CD4-positive, alpha-beta T cell treated with Interleukin-12 subunit alpha and Interleukin-12 subunit beta, for 1 hour (primary cell): ENCODE results near the gene ABHD13.
"Not testable (repeated sequence)": the region's sequence is repeated elsewhere in the genome, so short reads cannot be mapped to it uniquely, and the experiment has no call there.

Experiments used
- DNase-seq: peaks from one replicate; pipeline ENCODE4 v3.0.0-alpha.2; 2020

The ABHD13 gene

GRCh38 chr13:108225440-108225839 is 7.2 kb downstream of the ABHD13 start:
- DNase-seq, result peak; percentile 27

DNA sequence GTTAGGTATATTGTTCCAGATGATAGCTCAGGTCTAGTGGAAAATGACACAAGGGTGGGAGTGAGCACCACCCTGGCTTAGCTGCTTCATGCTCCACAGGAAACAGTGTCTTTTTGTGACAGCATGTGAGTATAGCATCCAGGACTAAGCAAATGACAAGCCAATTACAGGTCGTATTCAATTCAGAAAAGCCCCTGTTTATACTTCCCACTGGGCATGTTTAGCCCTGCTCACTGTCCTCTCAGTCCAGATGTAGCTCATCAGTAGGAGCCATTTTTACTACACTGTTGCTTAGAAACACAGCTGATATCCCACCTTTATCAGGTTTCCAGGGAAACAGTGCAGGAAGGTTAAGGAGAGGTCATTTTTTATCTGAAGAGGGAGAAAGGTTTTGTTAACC is 8.0 kb downstream of the ABHD13 start:
- no peak for DNase-seq

GRCh38 chr13:108227651-108228272 is 9.6 kb downstream of the ABHD13 start:
- peak; percentile 66 for DNase-seq

GRCh38 chr13:108230377-108230776 is 12.2 kb downstream of the ABHD13 start:
- no peak for DNase-seq

DNA sequence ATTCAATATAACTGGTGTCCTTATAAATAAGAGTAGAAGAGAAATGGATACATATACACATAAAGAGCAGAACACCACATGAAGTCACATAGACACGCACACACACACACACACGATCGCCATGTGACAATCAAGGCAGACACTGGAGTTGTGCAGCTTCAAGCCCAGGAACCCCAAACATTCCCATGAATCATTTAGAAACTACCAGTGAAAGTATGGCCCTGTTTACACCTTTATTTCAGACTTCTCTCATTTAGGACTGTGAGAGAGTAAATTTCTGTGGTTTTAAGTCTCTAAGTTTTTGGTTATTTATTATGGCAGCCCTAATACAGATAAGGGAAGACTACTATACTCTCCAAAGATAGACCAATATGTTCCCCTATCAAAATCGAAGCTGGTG is 31.0 kb downstream of the ABHD13 start:
- no peak for DNase-seq

DNA sequence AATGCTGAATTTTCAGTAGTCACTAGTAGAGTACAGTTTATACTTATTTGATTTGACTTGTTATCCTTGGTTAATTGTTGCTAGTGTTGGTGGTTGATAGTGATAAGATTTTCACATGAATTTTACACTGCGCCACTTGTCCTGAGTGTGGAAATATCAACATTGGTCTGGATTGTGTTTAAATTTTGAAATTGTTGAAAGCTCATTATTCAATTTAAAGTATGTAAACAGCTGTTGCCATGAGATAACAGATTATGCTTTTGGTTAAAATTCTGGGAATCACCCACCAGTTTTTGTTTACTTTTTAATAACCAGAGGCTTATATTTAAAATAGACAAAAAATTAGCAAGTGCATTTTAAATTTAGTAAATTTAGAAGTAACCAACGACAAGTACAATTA is 39.1 kb downstream of the ABHD13 start:
- no peak for DNase-seq

GRCh38 chr13:108263621-108264355 is 45.6 kb downstream of the ABHD13 start:
- no peak for DNase-seq

- no peak for DNase-seq
These were observed 48.3 kb downstream of the ABHD13 start for GRCh38 chr13:108266321-108266990.

DNA sequence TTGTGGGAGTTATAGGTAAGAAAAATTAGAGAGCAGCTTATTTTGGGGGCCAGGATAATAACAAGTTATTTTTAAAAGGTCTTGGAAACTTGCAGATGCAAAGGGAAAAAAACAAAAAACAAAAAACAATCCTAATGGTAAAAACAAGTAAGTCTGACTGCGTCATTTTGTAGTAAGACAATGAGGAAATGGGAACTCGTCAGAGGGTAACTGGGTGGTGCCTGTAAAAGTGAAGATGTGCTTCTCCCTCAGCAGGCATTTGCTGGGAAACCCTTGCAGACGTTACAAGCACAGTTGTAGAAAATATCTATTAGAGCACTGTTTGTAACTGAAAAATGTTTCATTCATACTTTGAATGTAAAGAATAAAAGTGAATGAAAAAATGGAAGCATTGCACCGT is 49.2 kb downstream of the ABHD13 start:
- DNase-seq, result no peak

DNA sequence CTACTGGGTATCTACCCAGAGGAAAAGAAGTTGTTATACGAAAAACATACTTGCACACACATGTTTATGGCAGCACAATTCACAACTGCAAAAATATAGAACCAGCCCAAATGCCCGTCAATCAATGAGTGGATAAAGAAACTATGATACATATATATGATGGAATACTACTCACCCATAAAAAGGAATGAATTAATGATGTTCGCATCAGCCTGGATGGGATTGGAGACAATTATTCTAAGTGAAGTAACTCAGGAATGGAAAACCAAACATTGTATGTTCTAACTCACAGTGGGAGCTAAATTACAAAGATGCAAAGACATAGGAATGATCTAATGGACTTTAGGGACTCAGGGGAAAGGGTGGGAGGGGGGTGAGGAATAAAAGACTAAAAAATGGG is 49.7 kb downstream of the ABHD13 start:
- not testable (repeated sequence) for DNase-seq

- DNase-seq, result no peak
These were observed 50.4 kb downstream of the ABHD13 start for GRCh38 chr13:108268466-108269112.

GRCh38 chr13:108269601-108270328 is 51.6 kb downstream of the ABHD13 start, which contains the start of gene TNFSF13B:
TSS of gene TNFSF13B (plus strand) at chr13:108269718. CDS start at chr13:108269896, 178 bp downstream.
- DNase-seq, result peak; percentile 37

- no peak for DNase-seq
These were observed 52.2 kb downstream of the ABHD13 start for GRCh38 chr13:108270442-108270841.

DNA sequence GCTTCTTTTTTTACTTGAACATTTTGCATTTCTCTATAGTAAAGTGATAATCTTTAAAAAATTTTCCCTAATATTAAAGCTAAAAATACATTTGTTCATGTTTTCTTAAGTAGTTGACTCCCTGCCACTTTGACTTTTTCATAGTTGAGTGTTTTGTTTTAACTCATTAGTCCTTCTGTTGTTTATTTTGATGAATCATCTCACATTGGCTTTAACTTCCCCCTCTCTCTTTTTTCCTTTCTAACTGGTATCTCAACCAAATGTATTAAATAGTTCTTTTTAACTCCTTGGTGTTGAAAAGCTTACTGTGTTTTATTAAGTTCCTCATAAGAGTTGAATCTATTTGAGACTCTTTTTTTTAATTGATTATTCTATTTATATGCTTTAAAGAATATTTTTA is 54.1 kb downstream of the ABHD13 start:
- no peak for DNase-seq

DNA sequence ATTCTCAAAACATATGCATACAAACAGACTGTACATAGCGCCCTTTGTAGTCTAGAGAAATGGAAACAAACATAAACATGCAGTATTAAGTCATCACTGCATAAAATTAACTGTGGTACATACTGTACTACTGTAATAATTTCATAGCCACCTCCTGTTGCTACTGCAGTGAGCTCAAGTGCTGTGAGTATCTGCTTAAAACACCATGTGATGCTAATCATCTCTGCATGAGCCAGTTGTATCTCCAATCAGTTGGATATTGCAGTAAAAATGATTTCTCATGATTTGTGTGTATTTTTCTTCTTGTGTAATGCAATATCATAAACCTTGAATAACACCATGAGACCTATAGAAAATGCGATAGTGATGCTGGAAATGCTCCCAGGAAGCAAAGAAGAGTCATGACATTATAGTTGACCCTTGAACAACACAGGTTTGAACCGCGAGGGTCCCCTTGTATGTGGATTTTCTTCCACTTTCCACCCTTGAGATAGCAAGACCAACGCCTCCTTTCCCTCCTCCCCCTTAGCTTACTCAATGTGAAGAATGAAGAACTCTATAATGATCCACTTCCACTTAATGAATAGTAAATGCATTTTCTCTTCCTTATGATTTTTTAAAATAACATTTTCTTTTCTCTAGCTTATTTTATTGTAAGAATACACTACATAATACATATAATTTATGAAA is 55.4 kb downstream of the ABHD13 start:
- no peak for DNase-seq

GRCh38 chr13:108274718-108275117 is 56.5 kb downstream of the ABHD13 start:
- no peak for DNase-seq

GRCh38 chr13:108276060-108276459 is 57.9 kb downstream of the ABHD13 start:
- no peak for DNase-seq

- DNase-seq, result no peak
These were observed 60.3 kb downstream of the ABHD13 start for GRCh38 chr13:108278466-108278865.

- no peak for DNase-seq
These were observed 63.7 kb downstream of the ABHD13 start for GRCh38 chr13:108281901-108282300.

DNA sequence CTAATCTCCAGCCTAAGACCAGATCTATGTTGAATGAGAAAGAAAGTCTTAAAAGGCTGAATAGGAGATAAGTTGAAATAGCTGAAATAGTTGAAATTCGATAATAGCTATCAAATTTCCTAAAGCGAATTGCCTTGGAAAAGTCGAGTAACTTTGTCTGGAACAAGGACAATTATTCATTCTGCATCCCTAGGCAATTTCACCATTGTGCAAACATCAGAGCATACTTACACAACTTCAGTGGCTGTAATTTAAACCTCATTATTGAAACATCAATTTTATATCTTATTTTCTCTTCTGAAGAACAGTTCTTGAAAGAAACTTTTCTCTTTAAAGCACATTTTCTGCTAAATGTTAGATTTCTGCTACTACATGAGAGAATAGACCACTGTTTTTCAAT is 64.9 kb downstream of the ABHD13 start:
- DNase-seq, result no peak
